ENCODE measurements around the gene LANCL2.

The LANCL2 gene

DNA sequence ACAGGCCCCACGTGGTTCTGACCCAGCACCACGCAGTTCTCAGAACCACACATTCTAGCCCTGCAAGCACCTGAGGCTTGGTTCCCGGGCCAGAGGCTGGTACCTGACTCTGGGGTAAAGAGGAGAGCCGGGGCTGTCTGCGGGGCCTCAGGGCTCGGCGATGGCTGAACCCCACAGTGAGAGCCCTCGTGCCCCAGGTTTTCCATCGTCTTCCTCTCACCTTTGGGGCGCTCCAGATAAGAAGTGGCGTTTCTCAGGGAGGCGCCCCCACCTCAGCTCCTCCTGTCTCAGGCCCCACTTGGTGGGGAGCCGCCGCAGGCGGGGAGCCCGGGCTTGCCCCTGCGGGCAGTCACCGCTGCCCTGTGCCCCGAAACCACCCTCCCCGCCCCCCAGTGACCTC is 2.2 kb upstream of the LANCL2 start:
- H3K4me3 ChIP-seq (ENCODE audit: low read depth, low read length): no peak overlapping the region
- no peak for DNase-seq (ENCODE audit: low read depth)
- TF ChIP-seq, protein P1, sequence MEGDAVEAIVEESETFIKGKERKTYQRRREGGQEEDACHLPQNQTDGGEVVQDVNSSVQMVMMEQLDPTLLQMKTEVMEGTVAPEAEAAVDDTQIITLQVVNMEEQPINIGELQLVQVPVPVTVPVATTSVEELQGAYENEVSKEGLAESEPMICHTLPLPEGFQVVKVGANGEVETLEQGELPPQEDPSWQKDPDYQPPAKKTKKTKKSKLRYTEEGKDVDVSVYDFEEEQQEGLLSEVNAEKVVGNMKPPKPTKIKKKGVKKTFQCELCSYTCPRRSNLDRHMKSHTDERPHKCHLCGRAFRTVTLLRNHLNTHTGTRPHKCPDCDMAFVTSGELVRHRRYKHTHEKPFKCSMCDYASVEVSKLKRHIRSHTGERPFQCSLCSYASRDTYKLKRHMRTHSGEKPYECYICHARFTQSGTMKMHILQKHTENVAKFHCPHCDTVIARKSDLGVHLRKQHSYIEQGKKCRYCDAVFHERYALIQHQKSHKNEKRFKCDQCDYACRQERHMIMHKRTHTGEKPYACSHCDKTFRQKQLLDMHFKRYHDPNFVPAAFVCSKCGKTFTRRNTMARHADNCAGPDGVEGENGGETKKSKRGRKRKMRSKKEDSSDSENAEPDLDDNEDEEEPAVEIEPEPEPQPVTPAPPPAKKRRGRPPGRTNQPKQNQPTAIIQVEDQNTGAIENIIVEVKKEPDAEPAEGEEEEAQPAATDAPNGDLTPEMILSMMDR (IDR thresholded peaks at IDR 0.05; ENCODE audit: insufficient read depth, low read depth, low read length, missing control alignments): no peak

GRCh38 chr7:55363386-55364170 is 1.6 kb upstream of the LANCL2 start:
- TF ChIP-seq, protein P1 (IDR thresholded peaks at IDR 0.05; ENCODE audit: insufficient read depth, low read depth, low read length, missing control alignments): no peak
- DNase-seq (ENCODE audit: low read depth): no peak

GRCh38 chr7:55365675-55366460 is 731 bp downstream of the LANCL2 start:
- DNase-seq (ENCODE audit: low read depth): peak; percentile 99

More at GRCh38 chr7:55363386-55364170, 1.6 kb upstream of the LANCL2 start:
- no peak overlapping the region for H3K4me3 ChIP-seq (ENCODE audit: low read depth, low read length)

DNA sequence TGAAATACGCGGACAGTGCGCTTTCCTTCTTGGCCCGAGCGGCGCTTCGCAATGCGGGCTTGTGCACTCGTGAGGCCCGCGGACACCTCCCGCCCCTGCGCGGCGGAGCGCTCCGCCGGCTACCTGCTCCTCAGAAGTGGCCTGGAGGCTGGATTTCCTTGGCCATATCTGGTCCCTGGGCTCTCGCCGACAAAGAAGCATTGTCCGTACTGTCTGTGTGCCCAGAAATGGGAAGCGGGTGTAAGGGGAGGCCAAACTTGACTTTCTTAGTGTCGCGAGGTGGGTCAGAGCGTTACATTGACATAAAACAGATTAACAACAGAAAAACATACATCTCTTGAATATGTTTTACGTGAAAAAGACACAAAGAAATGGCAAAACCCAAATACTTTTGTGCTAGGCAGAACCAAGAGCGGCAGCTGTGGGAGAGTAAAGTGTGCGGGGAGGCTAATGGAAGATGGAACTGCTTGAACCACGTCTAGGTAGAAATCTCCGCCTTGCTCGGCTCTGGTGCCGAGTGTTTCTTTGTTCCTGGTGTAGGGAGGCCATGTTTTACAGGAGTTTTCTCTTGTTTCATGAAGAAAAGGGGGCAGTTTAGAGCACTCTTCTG is 1.4 kb downstream of the LANCL2 start:
- TF ChIP-seq, protein P1 (IDR thresholded peaks at IDR 0.05; ENCODE audit: insufficient read depth, low read depth, low read length, missing control alignments): no peak
- peak overlapping the region; percentile 82 for H3K4me3 ChIP-seq (ENCODE audit: low read depth, low read length)
- DNase-seq (ENCODE audit: low read depth): peak; percentile 53

More at GRCh38 chr7:55365675-55366460, 731 bp downstream of the LANCL2 start:
- TF ChIP-seq, protein P1 (IDR thresholded peaks at IDR 0.05; ENCODE audit: insufficient read depth, low read depth, low read length, missing control alignments): peak; percentile 25
- H3K4me3 ChIP-seq (ENCODE audit: low read depth, low read length): peak overlapping the region; percentile 82

GRCh38 chr7:55367283-55367840 is 2.2 kb downstream of the LANCL2 start:
- DNase-seq (ENCODE audit: low read depth): no peak
- TF ChIP-seq, protein P1 (IDR thresholded peaks at IDR 0.05; ENCODE audit: insufficient read depth, low read depth, low read length, missing control alignments): no peak
- H3K4me3 ChIP-seq (ENCODE audit: low read depth, low read length): peak overlapping the region; percentile 82

Measured in GM12865 (cell line).